Choroid plexus epithelial cell (primary cell): Measurements from ENCODE around the gene LTN1.
A peak's percentile ranks its signal among the peaks of the same experiment; 100 is the strongest.

Source experiments
- DNase-seq: peaks from one replicate; pipeline ENCODE4 v3.0.0-alpha.2; 2010; ENCODE audit warnings: low read depth
- H3K4me3 ChIP-seq: 2 replicates; pipeline ENCODE4 v1.5.1; 2011; ENCODE audit warnings: low read depth, mild to moderate bottlenecking, control low read depth, low read length, moderate library complexity
- TF ChIP-seq, protein P1 (sequence below): conservative IDR thresholded peaks from 2 replicates; pipeline ENCODE4 v1.5.1; 2011; ENCODE audit warnings: low read depth, mild to moderate bottlenecking, control low read depth, inconsistent platforms, low read length, moderate library complexity

Gene LTN1

DNA sequence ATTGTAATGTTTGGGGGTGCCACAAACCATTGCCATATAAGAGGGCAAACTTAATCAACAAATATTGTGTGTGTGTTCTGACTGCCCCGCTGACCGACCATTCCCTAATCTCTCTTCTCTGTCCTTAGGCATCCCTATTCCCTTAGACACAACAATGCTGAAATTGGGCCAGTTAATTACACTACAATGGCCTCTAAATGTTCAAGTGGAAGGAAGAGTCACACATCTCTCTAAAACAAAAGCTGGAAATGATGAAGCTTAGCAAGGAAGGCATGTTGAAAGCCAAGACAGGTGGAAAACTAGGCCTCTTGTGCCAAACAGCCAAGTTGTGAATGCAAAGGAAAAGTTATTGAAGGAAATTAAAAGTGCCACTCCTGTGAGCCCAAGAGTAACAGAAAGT, 30.2 kb downstream of the LTN1 start:
- H3K4me3 ChIP-seq, result no peak overlapping the region
- no peak for DNase-seq
- TF ChIP-seq, protein P1, sequence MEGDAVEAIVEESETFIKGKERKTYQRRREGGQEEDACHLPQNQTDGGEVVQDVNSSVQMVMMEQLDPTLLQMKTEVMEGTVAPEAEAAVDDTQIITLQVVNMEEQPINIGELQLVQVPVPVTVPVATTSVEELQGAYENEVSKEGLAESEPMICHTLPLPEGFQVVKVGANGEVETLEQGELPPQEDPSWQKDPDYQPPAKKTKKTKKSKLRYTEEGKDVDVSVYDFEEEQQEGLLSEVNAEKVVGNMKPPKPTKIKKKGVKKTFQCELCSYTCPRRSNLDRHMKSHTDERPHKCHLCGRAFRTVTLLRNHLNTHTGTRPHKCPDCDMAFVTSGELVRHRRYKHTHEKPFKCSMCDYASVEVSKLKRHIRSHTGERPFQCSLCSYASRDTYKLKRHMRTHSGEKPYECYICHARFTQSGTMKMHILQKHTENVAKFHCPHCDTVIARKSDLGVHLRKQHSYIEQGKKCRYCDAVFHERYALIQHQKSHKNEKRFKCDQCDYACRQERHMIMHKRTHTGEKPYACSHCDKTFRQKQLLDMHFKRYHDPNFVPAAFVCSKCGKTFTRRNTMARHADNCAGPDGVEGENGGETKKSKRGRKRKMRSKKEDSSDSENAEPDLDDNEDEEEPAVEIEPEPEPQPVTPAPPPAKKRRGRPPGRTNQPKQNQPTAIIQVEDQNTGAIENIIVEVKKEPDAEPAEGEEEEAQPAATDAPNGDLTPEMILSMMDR, result no peak

GRCh38 chr21:28961927-28962326, 30.8 kb downstream of the LTN1 start:
- TF ChIP-seq, protein P1, result no peak
- no peak for DNase-seq
- no peak overlapping the region for H3K4me3 ChIP-seq

DNA sequence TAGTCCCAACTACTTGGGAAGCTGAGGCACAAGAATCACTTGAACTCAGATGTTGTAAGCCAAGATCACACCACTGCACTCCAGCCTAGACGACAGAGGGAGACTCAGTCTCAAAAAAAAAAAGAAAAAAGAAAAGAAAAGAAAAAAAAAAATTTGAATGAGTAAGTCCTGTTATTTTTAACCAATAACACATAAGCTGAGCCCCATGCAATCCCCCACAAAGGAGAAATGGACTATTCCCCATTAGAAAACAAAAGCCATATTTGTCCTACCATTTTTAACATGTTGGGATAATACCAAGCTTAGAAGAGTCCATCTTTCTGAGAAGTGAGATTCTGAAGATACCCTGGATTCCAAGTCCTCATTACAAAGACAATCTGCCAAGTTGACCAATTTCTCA, 32.4 kb downstream of the LTN1 start:
- TF ChIP-seq, protein P1, result no peak
- no peak overlapping the region for H3K4me3 ChIP-seq
- no peak for DNase-seq

GRCh38 chr21:28959367-28960099, 33.1 kb downstream of the LTN1 start:
- DNase-seq, result peak; percentile 84
- no peak overlapping the region for H3K4me3 ChIP-seq
- TF ChIP-seq, protein P1, result no peak

- no peak overlapping the region for H3K4me3 ChIP-seq
- TF ChIP-seq, protein P1, result no peak
- DNase-seq, result no peak
Observed at GRCh38 chr21:28953247-28953646, 39.4 kb downstream of the LTN1 start.

GRCh38 chr21:28952686-28953085, 40.0 kb downstream of the LTN1 start:
- peak; percentile 42 for DNase-seq
- no peak overlapping the region for H3K4me3 ChIP-seq
- TF ChIP-seq, protein P1, result no peak

DNA sequence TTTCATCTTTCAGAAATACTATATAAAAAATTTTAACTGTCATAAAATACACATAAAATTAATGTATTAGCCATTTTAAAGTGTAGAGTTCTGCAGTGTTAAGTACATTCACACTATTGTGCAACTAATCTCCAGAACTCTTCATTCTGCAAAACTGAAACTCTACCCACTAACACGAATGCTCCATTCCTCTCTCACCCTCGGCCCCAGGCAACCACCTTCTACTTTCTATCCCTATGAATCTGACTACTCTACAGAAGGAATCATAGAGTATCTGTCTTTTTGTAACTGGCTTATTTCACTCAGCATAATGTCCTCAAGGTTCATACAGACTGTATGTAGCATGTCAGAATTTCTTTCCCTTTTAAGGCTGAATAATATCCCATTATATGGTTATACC, 43.4 kb downstream of the LTN1 start:
- TF ChIP-seq, protein P1, result no peak
- no peak overlapping the region for H3K4me3 ChIP-seq
- no peak for DNase-seq
